Testis (tissue), 3 donors: ENCODE results near the gene PSD2. TPM values are rescaled to one million over a fixed set of nuclear protein-coding genes. Genes with fewer than 3 reads are reported as not detected.

Source experiments
- DNase-seq: peaks from one replicate; pipeline ENCODE4 v3.0.0-alpha.2; 2019
- H3K27ac ChIP-seq, 2 donors: fragments of 200-600 bp; sonication (generic); one replicate each; pipeline ENCODE4 v1.5.1; 2019
- H3K27me3 ChIP-seq: fragments of 200-600 bp; sonication (generic); one replicate; pipeline ENCODE4 v1.5.1; 2019
- H3K36me3 ChIP-seq: fragments of 200-600 bp; sonication (generic); one replicate; pipeline ENCODE4 v1.5.1; 2017; ENCODE audit warnings: low read depth; ENCODE audit errors: missing control alignments
- H3K4me1 ChIP-seq: fragments of 200-600 bp; sonication (generic); one replicate; pipeline ENCODE4 v1.5.1; 2019
- H3K4me3 ChIP-seq, 2 donors: fragments of 200-600 bp; sonication (generic); one replicate each; pipeline ENCODE4 v1.5.1; 2017 to 2019
- H3K9me3 ChIP-seq: fragments of 200-600 bp; sonication (generic); one replicate; pipeline ENCODE4 v1.5.1; 2017
- POLR2A ChIP-seq: fragments of 450-650 bp; IDR thresholded peaks from one replicate; pipeline ENCODE4 v1.6.1; 2017; ENCODE audit warnings: antibody characterized with exemption, mild to moderate bottlenecking, moderate library complexity
- WGBS, 2 donors: methylation state at CpG; one replicate each; pipeline ENCODE4 v1.1.5; 2018; 5-methylcytosine and 5-hydroxymethylcytosine counted together
- intact Hi-C: fragments of 100-400 bp; cut with DNase I; formaldehyde crosslinking; loops from one replicate; pipeline ENCODE4 v1.15.1; 2023; ENCODE audit warnings: low total_unique reads
- polyA plus RNA-seq: library from polyadenylated mRNA; stranded (reverse); fragments of 350-450 nt; fragmentation: Illumina TruSeq; extraction: RNeasy Lipid Tissue Mini Kit (QIAGEN cat#74804); gene quantifications from one replicate; pipeline ENCODE4 v1.2.3, GENCODE V29; 2014; ENCODE audit warnings: low read depth, low replicate concordance; ENCODE audit not compliant: insufficient read depth
- total RNA-seq, 2 donors: library from RNA; depleted of rRNA; stranded (reverse); fragments of >200 nt; gene quantifications; one replicate each; pipeline ENCODE4 v1.2.3, GENCODE V29; 2016
- TF ChIP-seq, protein P1 (sequence below), 3 experiments: fragments of 450-650 bp in 2 of 3; fragments of 200-600 bp in 1 of 3; sonication (generic) in 1 of 3; IDR thresholded peaks; one replicate each; pipeline ENCODE4 v1.5.1; 2016 to 2019; ENCODE audit warnings: antibody characterized with exemption in 3 of 3, mild to moderate bottlenecking in 2 of 3, moderate library complexity in 1 of 3

PSD2 gene
- total and polyA plus RNA-seq, 3 donors from 2014 or later = 1.6 to 2.0 (median 1.9) TPM

DNA sequence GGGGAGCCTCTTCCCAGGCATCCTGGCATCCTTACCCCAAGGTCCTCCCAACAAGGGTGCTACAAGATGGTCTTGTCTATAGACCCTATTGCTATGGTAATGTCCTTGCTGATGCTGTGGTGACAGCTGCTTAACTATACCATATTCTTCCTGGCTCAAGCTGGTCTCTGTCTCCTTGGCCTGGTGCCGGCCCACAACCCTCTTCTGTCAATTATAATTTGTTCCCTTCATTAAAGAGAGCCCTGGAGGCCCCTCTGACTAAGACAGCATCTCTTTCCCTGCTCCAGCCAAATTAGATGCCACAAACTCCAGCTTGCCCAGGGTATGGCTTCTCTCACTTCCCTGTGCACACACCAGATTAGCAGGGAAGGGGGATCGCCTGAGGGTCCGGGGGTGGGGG lies 86.7 kb downstream of the PSD2 start:
- Histone ChIP-seq H3K27me3 (no peaks in the 10 kb centered on the region), H3K4me3 (no peak overlapping the region), H3K9me3 (no peaks in the 10 kb centered on the region), H3K27ac (no peak overlapping the region), H3K36me3 (no peaks in the 10 kb centered on the region), H3K4me1 (peaks cover 19% of the 10 kb centered on the region)
- intact Hi-C loops = no loop called here
- 90 to 91% methylated on average over 3 of the region's 3 CpGs for WGBS, 2 donors
- DNase-seq = no peak
- no peak for TF ChIP-seq POLR2A
- TF ChIP-seq, protein P1, sequence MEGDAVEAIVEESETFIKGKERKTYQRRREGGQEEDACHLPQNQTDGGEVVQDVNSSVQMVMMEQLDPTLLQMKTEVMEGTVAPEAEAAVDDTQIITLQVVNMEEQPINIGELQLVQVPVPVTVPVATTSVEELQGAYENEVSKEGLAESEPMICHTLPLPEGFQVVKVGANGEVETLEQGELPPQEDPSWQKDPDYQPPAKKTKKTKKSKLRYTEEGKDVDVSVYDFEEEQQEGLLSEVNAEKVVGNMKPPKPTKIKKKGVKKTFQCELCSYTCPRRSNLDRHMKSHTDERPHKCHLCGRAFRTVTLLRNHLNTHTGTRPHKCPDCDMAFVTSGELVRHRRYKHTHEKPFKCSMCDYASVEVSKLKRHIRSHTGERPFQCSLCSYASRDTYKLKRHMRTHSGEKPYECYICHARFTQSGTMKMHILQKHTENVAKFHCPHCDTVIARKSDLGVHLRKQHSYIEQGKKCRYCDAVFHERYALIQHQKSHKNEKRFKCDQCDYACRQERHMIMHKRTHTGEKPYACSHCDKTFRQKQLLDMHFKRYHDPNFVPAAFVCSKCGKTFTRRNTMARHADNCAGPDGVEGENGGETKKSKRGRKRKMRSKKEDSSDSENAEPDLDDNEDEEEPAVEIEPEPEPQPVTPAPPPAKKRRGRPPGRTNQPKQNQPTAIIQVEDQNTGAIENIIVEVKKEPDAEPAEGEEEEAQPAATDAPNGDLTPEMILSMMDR (IDR thresholded peaks at IDR 0.05) = no peak

DNA sequence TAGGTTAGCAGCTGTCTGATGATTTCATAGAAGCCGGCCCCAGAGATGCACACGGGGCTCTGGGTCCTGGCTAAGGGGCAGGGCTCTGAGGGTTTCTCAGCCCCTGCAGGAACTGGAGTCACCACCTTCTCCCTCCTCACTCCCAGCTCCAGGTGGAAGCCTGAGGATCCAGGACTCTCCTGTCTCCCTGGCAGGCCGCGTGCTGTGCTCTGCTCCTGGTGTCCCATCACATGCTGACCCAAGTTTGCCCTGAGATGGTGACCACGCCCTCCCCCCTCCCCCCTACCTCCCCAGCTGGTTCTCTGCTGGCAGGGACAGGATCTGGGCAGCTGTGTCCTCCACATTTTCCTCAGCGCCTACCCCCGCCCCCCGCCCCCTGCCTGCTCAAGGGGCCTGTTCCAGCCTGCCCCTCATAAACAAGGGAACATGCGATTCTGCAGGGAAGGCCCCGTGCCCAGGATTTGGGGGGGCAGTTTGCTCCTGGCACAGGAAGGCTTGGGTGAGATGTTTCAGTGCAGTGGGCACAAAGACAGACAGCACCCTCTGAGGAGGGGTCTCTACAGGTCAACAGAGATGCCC lies 87.4 kb downstream of the PSD2 start:
- Histone ChIP-seq H3K9me3 (no peaks in the 10 kb centered on the region), H3K4me1 (peaks cover 19% of the 10 kb centered on the region), H3K27ac (no peak overlapping the region), H3K36me3 (no peaks in the 10 kb centered on the region), H3K4me3 (no peak overlapping the region), H3K27me3 (no peaks in the 10 kb centered on the region)
- no peak for TF ChIP-seq POLR2A
- TF ChIP-seq, protein P1 (IDR thresholded peaks at IDR 0.05) = no peak
- WGBS, 2 donors = 62 to 66% methylated on average over 2 to 10 of the region's 10 CpGs
- no peak for DNase-seq
- intact Hi-C loops = no loop called here

DNA sequence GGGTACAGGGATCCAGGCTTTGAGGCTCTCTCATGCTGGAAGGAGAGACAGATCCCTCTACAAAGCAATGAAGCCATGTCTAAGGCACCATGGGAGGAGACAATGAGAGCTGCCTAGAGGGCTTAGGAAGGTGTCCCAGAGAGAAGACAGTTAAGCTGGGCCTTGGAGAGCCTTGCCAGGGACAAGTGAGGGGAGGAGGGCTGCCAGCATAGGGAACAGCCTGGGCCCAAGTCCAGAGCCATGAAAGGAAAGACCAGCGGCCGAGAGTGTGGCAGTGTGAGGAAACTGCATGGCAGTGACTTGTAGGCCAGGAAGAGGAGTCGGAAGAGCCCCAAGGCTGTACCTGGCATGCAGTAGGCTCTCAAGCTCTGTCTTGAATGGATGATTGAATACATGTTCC lies 88.5 kb downstream of the PSD2 start:
- Histone ChIP-seq H3K9me3 (no peaks in the 10 kb centered on the region), H3K36me3 (no peaks in the 10 kb centered on the region), H3K27ac (no peak overlapping the region), H3K27me3 (no peaks in the 10 kb centered on the region), H3K4me1 (peaks cover 19% of the 10 kb centered on the region), H3K4me3 (no peak overlapping the region)
- intact Hi-C loops = no loop called here
- 72 to 83% methylated on average over 3 of the region's 3 CpGs for WGBS, 2 donors
- TF ChIP-seq POLR2A = no peak
- TF ChIP-seq, protein P1 (IDR thresholded peaks at IDR 0.05) = no peak
- DNase-seq = no peak

DNA sequence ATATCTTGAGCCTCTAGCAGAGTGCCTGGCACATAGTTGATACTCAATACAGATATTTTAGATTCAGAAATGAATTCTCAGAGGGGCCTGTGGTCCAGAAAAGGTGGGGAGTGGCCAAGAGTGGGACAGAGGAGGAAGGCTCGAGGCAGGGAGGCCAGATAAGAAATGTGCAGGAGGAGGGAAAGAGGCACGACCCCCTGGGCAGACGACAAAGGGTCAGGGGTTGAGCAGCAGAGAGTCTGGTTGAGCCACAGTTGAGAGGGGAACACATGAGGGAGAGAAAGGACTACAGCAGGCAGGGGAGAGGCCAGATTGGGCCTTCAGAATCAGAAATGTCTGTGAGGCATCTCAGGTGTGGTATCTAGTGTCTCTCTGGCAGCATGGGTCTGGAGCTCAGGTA lies 89.1 kb downstream of the PSD2 start:
- Histone ChIP-seq H3K36me3 (no peaks in the 10 kb centered on the region), H3K4me3 (no peak overlapping the region), H3K4me1 (peaks cover 19% of the 10 kb centered on the region), H3K27me3 (no peaks in the 10 kb centered on the region), H3K27ac (no peak overlapping the region), H3K9me3 (no peaks in the 10 kb centered on the region)
- TF ChIP-seq POLR2A = no peak
- TF ChIP-seq, protein P1 (IDR thresholded peaks at IDR 0.05) = no peak
- intact Hi-C loops = no loop called here
- no peak for DNase-seq
- WGBS, 2 donors = 48 to 67% methylated on average over 3 of the region's 3 CpGs

- no peaks in the 10 kb centered on the region for H3K9me3 ChIP-seq
- 84 to 88% methylated on average over 15 of the region's 15 CpGs for whole genome bisulfite sequencing, 2 donors
- no peaks in the 10 kb centered on the region for H3K36me3 ChIP-seq
- H3K4me1 ChIP-seq = peaks cover 17% of the 10 kb centered on the region
- no peak overlapping the region for H3K27ac ChIP-seq
- no peak for TF ChIP-seq POLR2A
- TF ChIP-seq, protein P1 (IDR thresholded peaks at IDR 0.05) = no peak
- DNase-seq = no peak
- H3K27me3 ChIP-seq = no peaks in the 10 kb centered on the region
- intact Hi-C loops = no loop called here
- H3K4me3 ChIP-seq = no peak overlapping the region
Observed at GRCh38 chr5:139885172-139885856, 89.7 kb downstream of the PSD2 start.
